H9 (cell line): ENCODE measurements around the gene MROH2A. TPM values are rescaled to one million over a fixed set of nuclear protein-coding genes. Genes with fewer than 3 reads are reported as not detected.

Experiments used
- DNase-seq: peaks from one replicate; pipeline ENCODE4 v3.0.0-alpha.2; 2017
- H2AFZ ChIP-seq: one replicate; pipeline ENCODE4 v1.6.1; 2013; ENCODE audit warnings: mild to moderate bottlenecking, low read length, control low read depth, moderate library complexity
- H2AK5ac ChIP-seq: 2 replicates; pipeline ENCODE4 v1.6.1; 2013; ENCODE audit warnings: low read length, control low read depth, mixed read lengths; ENCODE audit not compliant: insufficient read length
- H2BK120ac ChIP-seq: one replicate; pipeline ENCODE4 v1.6.1; 2013; ENCODE audit warnings: low read depth, mild to moderate bottlenecking, low read length, control low read depth, inconsistent platforms; ENCODE audit not compliant: poor library complexity, severe bottlenecking
- H2BK12ac ChIP-seq: 2 replicates; pipeline ENCODE4 v1.6.1; 2013; ENCODE audit warnings: low read length, control low read depth, mixed read lengths, low read depth; ENCODE audit not compliant: insufficient read length
- H2BK15ac ChIP-seq: 2 replicates; pipeline ENCODE4 v1.6.1; 2013; ENCODE audit warnings: low read depth, low read length, control low read depth
- H2BK20ac ChIP-seq: one replicate; pipeline ENCODE4 v1.6.1; 2013; ENCODE audit warnings: low read depth, mild to moderate bottlenecking, low read length, control low read depth, inconsistent platforms; ENCODE audit not compliant: poor library complexity, severe bottlenecking
- H2BK5ac ChIP-seq: 2 replicates; pipeline ENCODE4 v1.6.1; 2013; ENCODE audit warnings: low read length, control low read depth, mixed read lengths; ENCODE audit not compliant: insufficient read length
- H3K14ac ChIP-seq: 2 replicates; pipeline ENCODE4 v1.6.1; 2013; ENCODE audit warnings: low read length, control low read depth; ENCODE audit not compliant: insufficient read depth
- H3K18ac ChIP-seq: 2 replicates; pipeline ENCODE4 v1.6.1; 2013; ENCODE audit warnings: low read depth, mild to moderate bottlenecking, mixed read lengths, low read length, control low read depth; ENCODE audit not compliant: insufficient read length
- H3K23ac ChIP-seq: 2 replicates; pipeline ENCODE4 v1.6.1; 2013; ENCODE audit warnings: low read length, control low read depth, mixed read lengths, low read depth; ENCODE audit not compliant: insufficient read length
- H3K23me2 ChIP-seq: 2 replicates; pipeline ENCODE4 v1.6.1; 2013; ENCODE audit warnings: low read depth, mild to moderate bottlenecking, mixed read lengths, low read length, control low read depth; ENCODE audit not compliant: insufficient read length, poor library complexity, severe bottlenecking
- H3K27ac ChIP-seq: 2 replicates; pipeline ENCODE4 v1.5.1; 2013; ENCODE audit warnings: low read length, control low read depth, mixed read lengths, low read depth; ENCODE audit not compliant: insufficient read length
- H3K27me3 ChIP-seq: 2 replicates; pipeline ENCODE4 v1.6.1; 2013; ENCODE audit warnings: low read length, control low read depth, inconsistent platforms; ENCODE audit not compliant: insufficient read depth
- H3K4ac ChIP-seq: 2 replicates; pipeline ENCODE4 v1.6.1; 2013; ENCODE audit warnings: low read depth, mild to moderate bottlenecking, control low read depth, inconsistent platforms, low read length, moderate library complexity
- H3K4me1 ChIP-seq: 2 replicates; pipeline ENCODE4 v1.6.1; 2013; ENCODE audit warnings: low read length, control low read depth, inconsistent platforms; ENCODE audit not compliant: insufficient read depth
- H3K4me2 ChIP-seq: 2 replicates; pipeline ENCODE4 v1.6.1; 2013; ENCODE audit warnings: low read length, control low read depth, mixed read lengths; ENCODE audit not compliant: insufficient read length, insufficient read depth
- H3K56ac ChIP-seq: 2 replicates; pipeline ENCODE4 v1.6.1; 2013; ENCODE audit warnings: low read depth, mild to moderate bottlenecking, mixed read lengths, low read length, control low read depth; ENCODE audit not compliant: insufficient read length
- H3K79me1 ChIP-seq: 2 replicates; pipeline ENCODE4 v1.6.1; 2013; ENCODE audit warnings: low read depth, mild to moderate bottlenecking, moderate library complexity, low read length, control low read depth, inconsistent platforms; ENCODE audit not compliant: insufficient read depth, poor library complexity, severe bottlenecking
- H3K79me2 ChIP-seq: 2 replicates; pipeline ENCODE4 v1.6.1; 2013; ENCODE audit warnings: low read length, control low read depth, inconsistent platforms; ENCODE audit not compliant: insufficient read depth
- H3K9ac ChIP-seq: 2 replicates; pipeline ENCODE4 v1.6.1; 2013; ENCODE audit warnings: low read length, control low read depth, mixed read lengths; ENCODE audit not compliant: insufficient read length; ENCODE audit errors: extremely low read depth
- H3K9me3 ChIP-seq: one replicate; pipeline ENCODE4 v1.6.1; 2013; ENCODE audit warnings: low read depth, low read length, inconsistent platforms; ENCODE audit not compliant: control insufficient read depth
- H3T11ph ChIP-seq: one replicate; pipeline ENCODE4 v1.6.1; 2013; ENCODE audit warnings: mild to moderate bottlenecking, low read length, control low read depth, inconsistent platforms
- H4K20me1 ChIP-seq: one replicate; pipeline ENCODE4 v1.6.1; 2013; ENCODE audit not compliant: control insufficient read depth, insufficient read length, insufficient read depth
- H4K5ac ChIP-seq: 2 replicates; pipeline ENCODE4 v1.6.1; 2013; ENCODE audit warnings: low read depth, mild to moderate bottlenecking, mixed read lengths, low read length, control low read depth; ENCODE audit not compliant: insufficient read length
- H4K8ac ChIP-seq: replicated peaks from 2 replicates; pipeline ENCODE4 v1.6.1; 2013; ENCODE audit warnings: low read length, control low read depth, mixed read lengths, low read depth; ENCODE audit not compliant: insufficient read length
- H4K91ac ChIP-seq: 2 replicates; pipeline ENCODE4 v1.6.1; 2013; ENCODE audit warnings: low read depth, mild to moderate bottlenecking, moderate library complexity, mixed read lengths, low read length, control low read depth; ENCODE audit not compliant: insufficient read length
- H3K27ac Mint-ChIP-seq, 3 experiments: 2 replicates in 2 of 3; 3 replicates in 1 of 3; pipeline ENCODE4 v1.8.0; 2020 to 2021; ENCODE audit warnings: mixed read lengths in 3 of 3, mild to moderate bottlenecking in 1 of 3, moderate library complexity in 1 of 3
- H3K27me3 Mint-ChIP-seq: 2 replicates; pipeline ENCODE4 v1.8.0; 2021; ENCODE audit warnings: low read depth, mild to moderate bottlenecking, moderate library complexity, mixed read lengths
- H3K36me3 Mint-ChIP-seq, 3 experiments: 2 replicates in 2 of 3; 3 replicates in 1 of 3; pipeline ENCODE4 v1.8.0; 2020 to 2021; ENCODE audit warnings: low read depth in 3 of 3, mixed read lengths in 3 of 3; ENCODE audit not compliant: insufficient read depth in 1 of 3
- H3K4me1 Mint-ChIP-seq, 2 experiments: 2 replicates each; pipeline ENCODE4 v1.8.0; 2020; ENCODE audit warnings: mixed read lengths in 2 of 2
- H3K4me3 Mint-ChIP-seq, 2 experiments: 2 replicates in 1 of 2; 3 replicates in 1 of 2; pipeline ENCODE4 v1.8.0; 2020 to 2021; ENCODE audit warnings: mild to moderate bottlenecking in 2 of 2, mixed read lengths in 2 of 2, moderate library complexity in 1 of 2
- H3K9me3 Mint-ChIP-seq, 2 experiments: 2 replicates in 1 of 2; 3 replicates in 1 of 2; pipeline ENCODE4 v1.8.0; 2020; ENCODE audit warnings: mild to moderate bottlenecking in 2 of 2, mixed read lengths in 2 of 2, moderate library complexity in 1 of 2
- CTCF ChIP-seq: fragments of 200-600 bp; sonication (generic); conservative IDR thresholded peaks from 3 replicates; pipeline ENCODE4 v1.8.0; 2021; ENCODE audit warnings: antibody characterized with exemption, mild to moderate bottlenecking
- WGBS: extraction: QIAGEN DNeasy Blood & Tissue Kit; methylation state at CpG from one replicate; pipeline ENCODE4 v1.1.7; 2013; ENCODE audit warnings: missing lambda C conversion rate, low lambda C conversion rate, mixed read lengths; ENCODE audit not compliant: insufficient read length; ENCODE audit errors: extremely low coverage; 5-methylcytosine and 5-hydroxymethylcytosine counted together
- total RNA-seq: library from RNA; stranded (reverse); gene quantifications from 2 replicates; pipeline ENCODE4 v1.2.1, GENCODE V29; 2021

MROH2A gene
- total RNA-seq, 1 experiment from 2014 or later, result not detected

DNA sequence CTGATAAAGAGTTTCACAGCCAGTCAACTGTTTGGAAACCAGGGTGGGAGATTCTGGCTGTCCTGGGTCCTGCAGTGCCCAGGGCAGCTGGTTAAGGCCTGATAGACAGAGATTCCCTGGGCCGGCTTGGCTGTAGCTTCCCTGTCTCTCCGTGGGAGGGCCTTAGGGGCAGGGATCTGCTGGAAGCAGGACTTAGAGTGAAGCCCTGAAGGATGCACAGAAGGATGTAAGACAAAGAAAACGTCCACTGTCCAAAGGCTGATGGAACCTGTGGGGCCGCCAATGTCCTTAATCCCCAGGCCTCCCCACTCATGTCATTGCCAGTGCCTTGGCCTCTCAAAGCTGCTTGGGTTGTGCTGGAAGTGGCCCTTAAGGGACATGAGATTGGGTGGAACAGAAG lies 33.0 kb downstream of the MROH2A start:
- H3K23ac ChIP-seq, result no peak overlapping the region
- no peaks in the 10 kb centered on the region for H3K4me1 ChIP-seq
- H3K23me2 ChIP-seq, result no peaks in the 10 kb centered on the region
- H3K27ac ChIP-seq, result no peak overlapping the region
- Mint-ChIP-seq H3K27me3 (peaks cover 15% of the 10 kb centered on the region), H3K27ac (no peak overlapping the region), H3K4me3 (no peak overlapping the region), H3K36me3 (no peaks in the 10 kb centered on the region), H3K9me3 (peaks cover 0 to 2% of the 10 kb centered on the region in 2 experiments; a peak in 2 of 5 replicates), H3K4me1 (no peaks in the 10 kb centered on the region)
- no CpG with 5 or more reads among the region's 4 CpGs for WGBS
- no peaks in the 10 kb centered on the region for H3K9me3 ChIP-seq
- DNase-seq, result no peak
- no peak overlapping the region for H2AFZ ChIP-seq
- H3K4ac ChIP-seq, result no peak overlapping the region
- H2BK12ac ChIP-seq, result no peak overlapping the region
- H2BK20ac ChIP-seq, result no peak overlapping the region
- H3K56ac ChIP-seq, result no peak overlapping the region
- no peaks in the 10 kb centered on the region for H3K79me2 ChIP-seq
- H2AK5ac ChIP-seq, result no peak overlapping the region
- no peak overlapping the region for H4K5ac ChIP-seq
- H4K20me1 ChIP-seq, result no peaks in the 10 kb centered on the region
- no peak overlapping the region for H4K91ac ChIP-seq
- H3K14ac ChIP-seq, result no peak overlapping the region
- no peak overlapping the region for H2BK120ac ChIP-seq
- no peak overlapping the region for H2BK15ac ChIP-seq
- TF ChIP-seq CTCF, result no peak
- H3K9ac ChIP-seq, result no peak overlapping the region
- H2BK5ac ChIP-seq, result no peak overlapping the region
- H3T11ph ChIP-seq, result no peak overlapping the region
- H3K27me3 ChIP-seq, result no peaks in the 10 kb centered on the region
- H3K79me1 ChIP-seq, result no peaks in the 10 kb centered on the region
- no peak overlapping the region for H3K18ac ChIP-seq
- H4K8ac ChIP-seq, result no peak overlapping the region
- no peak overlapping the region for H3K4me2 ChIP-seq
